DOHH2 (cell line): ENCODE results near the gene GPC5.

Experiments
- H3F3A ChIP-seq: fragments of 200-600 bp; sonication (generic), shearing (Covaris generic); 2 replicates; pipeline ENCODE4 v1.6.0; 2016; ENCODE audit warnings: antibody characterized with exemption, mild to moderate bottlenecking; ENCODE audit not compliant: control insufficient read depth, insufficient read depth
- H3K27ac ChIP-seq: fragments of 200-600 bp; sonication (generic); 2 replicates; pipeline ENCODE4 v1.5.1; 2014; ENCODE audit warnings: low read depth, mild to moderate bottlenecking, low read length, moderate library complexity
- H3K27me3 ChIP-seq: fragments of 200-600 bp; sonication (generic); 2 replicates; pipeline ENCODE4 v1.6.1; 2014; ENCODE audit warnings: mild to moderate bottlenecking, low read length, mixed read lengths; ENCODE audit not compliant: control insufficient read depth
- H3K36me3 ChIP-seq: fragments of 200-600 bp; sonication (generic); 2 replicates; pipeline ENCODE4 v1.6.1; 2014; ENCODE audit warnings: mild to moderate bottlenecking, low read length, moderate library complexity, mixed read lengths; ENCODE audit not compliant: control insufficient read depth
- H3K4me1 ChIP-seq: fragments of 200-600 bp; sonication (generic); 2 replicates; pipeline ENCODE4 v1.6.1; 2014; ENCODE audit warnings: mild to moderate bottlenecking, low read length, mixed read lengths; ENCODE audit not compliant: control insufficient read depth
- H3K4me2 ChIP-seq: fragments of 200-600 bp; sonication (generic); 2 replicates; pipeline ENCODE4 v1.6.0; 2014; ENCODE audit warnings: mild to moderate bottlenecking, low read length, moderate library complexity
- H3K4me3 ChIP-seq: fragments of 200-600 bp; sonication (generic); 2 replicates; pipeline ENCODE4 v1.5.1; 2014; ENCODE audit warnings: mild to moderate bottlenecking, low read length, mixed read lengths
- H3K79me2 ChIP-seq: fragments of 200-600 bp; sonication (generic); 2 replicates; pipeline ENCODE4 v1.6.1; 2014; ENCODE audit warnings: mild to moderate bottlenecking, low read length, mixed read lengths; ENCODE audit not compliant: control insufficient read depth
- H3K9me2 ChIP-seq: fragments of 200-600 bp; sonication (generic); replicated peaks from 2 replicates; pipeline ENCODE4 v1.6.1; 2014; ENCODE audit warnings: mild to moderate bottlenecking, low read length, mixed read lengths; ENCODE audit not compliant: control insufficient read depth
- H3K9me3 ChIP-seq: fragments of 200-600 bp; sonication (generic); 2 replicates; pipeline ENCODE4 v1.6.1; 2014; ENCODE audit warnings: antibody characterized with exemption, low read length, mixed read lengths; ENCODE audit not compliant: control insufficient read depth, insufficient read depth
- H4K20me1 ChIP-seq: fragments of 200-600 bp; sonication (generic); 2 replicates; pipeline ENCODE4 v1.6.0; 2014; ENCODE audit warnings: low read depth, mild to moderate bottlenecking, antibody characterized with exemption, low read length, moderate library complexity; ENCODE audit not compliant: control insufficient read depth, insufficient read depth
- CTCF ChIP-seq: fragments of 200-600 bp; sonication (generic); IDR thresholded peaks from one replicate; pipeline ENCODE4 v1.5.1; 2014; ENCODE audit warnings: antibody characterized with exemption, mild to moderate bottlenecking, low read depth, low read length; ENCODE audit not compliant: poor library complexity, severe bottlenecking
- EZH2phosphoT487 ChIP-seq: fragments of 200-600 bp; sonication (generic); IDR thresholded peaks from 2 replicates; pipeline ENCODE4 v1.6.1; 2017; ENCODE audit warnings: borderline replicate concordance, mild to moderate bottlenecking, antibody characterized with exemption, low read length, moderate library complexity, mixed read lengths

The GPC5 gene

DNA sequence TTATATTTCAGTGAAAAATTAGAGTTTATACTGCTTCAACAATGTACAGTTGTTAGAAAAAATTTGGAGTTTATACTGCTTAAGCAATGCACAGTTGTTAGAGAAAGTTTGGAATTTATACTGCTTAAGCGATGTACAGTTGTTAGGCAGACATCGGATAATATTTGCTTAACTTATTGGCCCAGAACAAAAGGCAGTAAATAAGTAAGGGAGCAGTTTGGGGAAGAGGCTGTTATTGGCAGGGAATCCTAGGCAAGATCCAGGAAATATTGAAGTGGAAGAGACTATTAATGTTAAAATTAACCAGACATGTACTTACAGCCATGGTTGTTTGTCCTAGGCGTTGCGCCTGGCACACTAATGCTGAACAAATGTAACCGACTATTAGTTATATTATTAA, 166.9 kb downstream of the GPC5 start:
- Histone ChIP-seq H3K36me3 (no peaks in the 10 kb centered on the region), H3K4me2 (no peak overlapping the region), H3K27me3 (no peaks in the 10 kb centered on the region), H3K9me2 (no peaks in the 10 kb centered on the region), H4K20me1 (no peaks in the 10 kb centered on the region), H3F3A (no peaks in the 10 kb centered on the region), H3K4me3 (no peak overlapping the region), H3K9me3 (no peaks in the 10 kb centered on the region), H3K79me2 (no peaks in the 10 kb centered on the region), H3K27ac (no peak overlapping the region), H3K4me1 (no peaks in the 10 kb centered on the region)
- TF ChIP-seq CTCF: no peak
- no peak for TF ChIP-seq EZH2phosphoT487

GRCh38 chr13:91567485-91568207, 169.2 kb downstream of the GPC5 start:
- Histone ChIP-seq H3F3A (no peaks in the 10 kb centered on the region), H3K9me2 (no peaks in the 10 kb centered on the region), H3K36me3 (no peaks in the 10 kb centered on the region), H4K20me1 (no peaks in the 10 kb centered on the region), H3K9me3 (no peaks in the 10 kb centered on the region), H3K4me3 (no peak overlapping the region), H3K4me1 (no peaks in the 10 kb centered on the region), H3K27ac (no peak overlapping the region), H3K79me2 (no peaks in the 10 kb centered on the region), H3K4me2 (no peak overlapping the region), H3K27me3 (no peaks in the 10 kb centered on the region)
- no peak for TF ChIP-seq CTCF

DNA sequence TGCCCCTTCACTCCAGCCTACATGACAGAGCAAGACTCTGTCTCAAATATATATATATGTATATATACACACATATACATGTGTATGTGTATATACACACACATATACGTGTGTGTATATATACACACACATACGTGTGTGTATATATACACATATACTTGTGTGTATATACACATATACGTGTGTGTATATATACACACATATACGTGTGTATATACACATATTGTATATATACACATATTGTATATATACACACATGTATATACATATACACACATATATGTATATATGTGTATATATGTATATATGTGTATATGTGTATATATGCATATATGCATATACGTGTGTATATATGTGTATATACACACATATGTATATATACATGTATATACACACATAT, 173.3 kb downstream of the GPC5 start:
- Histone ChIP-seq H3K36me3 (no peaks in the 10 kb centered on the region), H3K4me1 (no peaks in the 10 kb centered on the region), H3K27me3 (no peaks in the 10 kb centered on the region), H3K9me3 (no peaks in the 10 kb centered on the region), H3K79me2 (no peaks in the 10 kb centered on the region), H3K4me2 (no peak overlapping the region), H3K9me2 (no peaks in the 10 kb centered on the region), H3K4me3 (no peak overlapping the region), H3K27ac (no peak overlapping the region), H3F3A (no peaks in the 10 kb centered on the region), H4K20me1 (no peaks in the 10 kb centered on the region)
- TF ChIP-seq EZH2phosphoT487: no peak
- TF ChIP-seq CTCF: no peak

DNA sequence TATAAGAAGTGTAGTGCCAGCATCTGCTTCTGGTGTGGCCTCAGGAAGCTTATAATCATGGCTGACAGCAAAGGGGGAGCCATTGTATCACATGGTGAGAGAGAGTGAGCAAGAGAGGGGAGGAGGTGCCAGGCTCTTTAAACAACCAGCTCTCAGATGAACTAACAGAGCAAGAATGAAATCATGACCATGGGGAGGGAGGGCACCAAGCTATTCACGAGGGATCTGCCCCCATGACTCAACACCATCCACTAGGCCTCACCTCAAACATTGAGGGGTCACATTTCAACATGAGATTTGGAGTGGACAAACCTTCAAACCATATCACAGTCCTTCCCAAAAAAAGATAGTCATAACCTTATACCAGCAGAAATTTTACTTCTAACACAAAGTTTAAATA, 174.0 kb downstream of the GPC5 start:
- Histone ChIP-seq H3K27me3 (no peaks in the 10 kb centered on the region), H3K79me2 (no peaks in the 10 kb centered on the region), H4K20me1 (no peaks in the 10 kb centered on the region), H3F3A (no peaks in the 10 kb centered on the region), H3K4me1 (no peaks in the 10 kb centered on the region), H3K4me3 (no peak overlapping the region), H3K9me3 (no peaks in the 10 kb centered on the region), H3K9me2 (no peaks in the 10 kb centered on the region), H3K4me2 (no peak overlapping the region), H3K36me3 (no peaks in the 10 kb centered on the region), H3K27ac (no peak overlapping the region)
- TF ChIP-seq EZH2phosphoT487 (no peak), CTCF (no peak)
